Chondrocyte (in vitro differentiated cells): ENCODE results near the gene DDX42. TPM values are rescaled to one million over a fixed set of nuclear protein-coding genes. Genes with fewer than 3 reads are reported as not detected.

Experiments used
- DNase-seq: peaks from one replicate; pipeline ENCODE4 v3.0.0; 2021; ENCODE audit warnings: mixed read lengths, low spot score
- H3K27ac Mint-ChIP-seq: one replicate; pipeline ENCODE4 v1.8.0; 2021; ENCODE audit warnings: mild to moderate bottlenecking, moderate library complexity, mixed read lengths; ENCODE audit not compliant: unreplicated experiment
- H3K27me3 Mint-ChIP-seq: 2 replicates; pipeline ENCODE4 v1.8.0; 2021; ENCODE audit warnings: low read depth, mixed read lengths
- H3K36me3 Mint-ChIP-seq: 2 replicates; pipeline ENCODE4 v1.8.0; 2021; ENCODE audit warnings: low read depth, mixed read lengths
- H3K4me1 Mint-ChIP-seq: 2 replicates; pipeline ENCODE4 v1.8.0; 2021; ENCODE audit warnings: low read depth, mild to moderate bottlenecking, mixed read lengths
- H3K4me3 Mint-ChIP-seq: one replicate; pipeline ENCODE4 v1.8.0; 2021; ENCODE audit warnings: mild to moderate bottlenecking, moderate library complexity, mixed read lengths; ENCODE audit not compliant: unreplicated experiment
- H3K9me3 Mint-ChIP-seq: 2 replicates; pipeline ENCODE4 v1.8.0; 2021; ENCODE audit warnings: low read depth, mixed read lengths
- total RNA-seq: library from RNA; stranded (reverse); gene quantifications from 3 replicates; pipeline ENCODE4 v1.2.1, GENCODE V29; 2021
- TF ChIP-seq, protein P1 (sequence below): fragments of 200-600 bp; sonication (generic); IDR thresholded peaks from 2 replicates; pipeline ENCODE4 v1.5.0; 2021; ENCODE audit warnings: antibody characterized with exemption, mild to moderate bottlenecking, moderate library complexity

DDX42 gene
- total RNA-seq, 1 donor from 2014 or later, result 99.0 TPM

DNA sequence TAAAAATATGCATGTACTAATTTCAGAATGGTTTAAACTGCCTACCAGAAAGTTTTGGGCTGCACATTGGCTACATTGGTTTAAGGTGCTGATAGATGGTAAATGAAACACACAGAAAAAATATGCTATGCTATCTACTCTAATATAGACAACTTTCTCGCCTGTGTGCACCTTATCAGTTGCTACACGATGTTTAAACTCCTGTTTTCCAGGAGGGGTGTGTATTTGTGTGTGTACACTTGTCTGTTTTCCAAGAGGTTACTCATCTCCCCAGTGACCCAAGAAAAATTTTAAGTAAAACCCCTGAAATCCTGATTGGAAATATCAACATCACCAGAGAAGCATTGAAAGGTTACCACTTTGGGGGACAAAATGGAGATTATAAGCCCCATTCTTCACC lies 31.6 kb downstream of the DDX42 start:
- no peaks in the 10 kb centered on the region for H3K27me3 Mint-ChIP-seq
- no peak overlapping the region for H3K4me3 Mint-ChIP-seq
- H3K4me1 Mint-ChIP-seq, result peaks cover 4% of the 10 kb centered on the region
- H3K36me3 Mint-ChIP-seq, result peaks cover 40% of the 10 kb centered on the region
- TF ChIP-seq, protein P1, sequence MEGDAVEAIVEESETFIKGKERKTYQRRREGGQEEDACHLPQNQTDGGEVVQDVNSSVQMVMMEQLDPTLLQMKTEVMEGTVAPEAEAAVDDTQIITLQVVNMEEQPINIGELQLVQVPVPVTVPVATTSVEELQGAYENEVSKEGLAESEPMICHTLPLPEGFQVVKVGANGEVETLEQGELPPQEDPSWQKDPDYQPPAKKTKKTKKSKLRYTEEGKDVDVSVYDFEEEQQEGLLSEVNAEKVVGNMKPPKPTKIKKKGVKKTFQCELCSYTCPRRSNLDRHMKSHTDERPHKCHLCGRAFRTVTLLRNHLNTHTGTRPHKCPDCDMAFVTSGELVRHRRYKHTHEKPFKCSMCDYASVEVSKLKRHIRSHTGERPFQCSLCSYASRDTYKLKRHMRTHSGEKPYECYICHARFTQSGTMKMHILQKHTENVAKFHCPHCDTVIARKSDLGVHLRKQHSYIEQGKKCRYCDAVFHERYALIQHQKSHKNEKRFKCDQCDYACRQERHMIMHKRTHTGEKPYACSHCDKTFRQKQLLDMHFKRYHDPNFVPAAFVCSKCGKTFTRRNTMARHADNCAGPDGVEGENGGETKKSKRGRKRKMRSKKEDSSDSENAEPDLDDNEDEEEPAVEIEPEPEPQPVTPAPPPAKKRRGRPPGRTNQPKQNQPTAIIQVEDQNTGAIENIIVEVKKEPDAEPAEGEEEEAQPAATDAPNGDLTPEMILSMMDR, result no peak
- no peaks in the 10 kb centered on the region for H3K9me3 Mint-ChIP-seq
- H3K27ac Mint-ChIP-seq, result no peak overlapping the region
- no peak for DNase-seq

DNA sequence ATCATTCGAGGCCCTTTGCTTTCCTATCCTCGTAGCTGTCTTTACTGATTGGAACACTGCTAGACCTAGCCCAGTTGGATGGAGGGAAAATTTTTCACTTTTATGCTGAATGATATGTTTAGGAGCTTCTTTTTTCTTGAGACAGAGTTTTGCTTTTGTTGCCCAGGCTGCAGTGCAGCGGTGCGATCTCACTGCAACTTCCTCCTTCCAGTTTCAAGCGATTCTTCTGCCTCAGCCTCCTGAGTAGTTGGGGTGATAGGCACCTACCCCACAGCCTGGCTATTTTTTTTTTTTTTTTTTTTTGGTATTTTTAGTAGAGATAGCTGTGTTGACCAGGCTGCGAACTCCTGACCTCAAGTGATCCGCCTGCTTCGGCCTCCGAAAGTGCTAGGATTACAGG lies 36.0 kb downstream of the DDX42 start:
- TF ChIP-seq, protein P1, result no peak
- Mint-ChIP-seq H3K9me3 (no peaks in the 10 kb centered on the region), H3K27ac (no peak overlapping the region)

DNA sequence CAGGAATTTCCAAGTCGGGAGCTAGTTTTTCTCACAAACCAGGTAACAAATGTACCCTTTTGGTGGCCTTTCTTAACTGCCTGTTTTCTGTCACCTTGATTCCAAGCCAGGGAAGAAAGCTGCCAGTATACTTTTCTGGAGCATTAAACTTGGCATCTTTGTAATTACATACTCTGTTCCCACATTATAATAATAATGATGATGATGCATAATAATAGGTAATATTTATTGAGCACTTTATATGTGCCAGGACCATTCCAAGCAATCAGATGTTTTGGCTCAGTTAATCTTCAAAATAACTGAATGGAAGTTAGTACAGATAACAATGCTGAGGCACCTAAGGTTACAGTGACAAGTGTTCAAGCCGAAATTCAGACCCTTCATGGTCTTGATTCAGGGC lies 42.2 kb downstream of the DDX42 start:
- H3K4me3 Mint-ChIP-seq, result no peak overlapping the region

More for the DNA sequence above, 36.0 kb downstream of the DDX42 start:
- DNase-seq, result no peak
- peaks cover 56% of the 10 kb centered on the region for H3K36me3 Mint-ChIP-seq
- no peaks in the 10 kb centered on the region for H3K4me1 Mint-ChIP-seq
- no peak overlapping the region for H3K4me3 Mint-ChIP-seq
- H3K27me3 Mint-ChIP-seq, result no peaks in the 10 kb centered on the region

DNA sequence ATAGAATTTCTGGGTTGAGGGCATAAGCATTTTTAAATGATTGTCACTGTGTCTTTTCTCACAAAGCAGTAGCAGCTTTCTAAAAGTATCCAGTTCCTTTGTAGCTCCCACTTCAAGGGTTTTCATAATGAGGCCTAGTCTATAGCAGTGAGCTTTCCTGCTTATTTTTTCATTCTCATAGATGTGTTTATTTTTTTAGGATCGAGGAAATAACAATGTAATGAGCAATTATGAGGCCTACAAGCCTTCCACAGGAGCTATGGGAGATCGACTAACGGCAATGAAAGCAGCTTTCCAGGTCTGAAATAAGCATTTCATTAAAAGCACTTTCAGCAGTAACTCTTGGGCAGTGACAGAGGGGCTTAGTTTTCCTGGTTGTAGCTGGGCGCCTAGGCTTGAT lies 42.7 kb downstream of the DDX42 start:
- TF ChIP-seq, protein P1, result no peak
- peaks cover 6% of the 10 kb centered on the region for H3K4me1 Mint-ChIP-seq
- H3K27me3 Mint-ChIP-seq, result no peaks in the 10 kb centered on the region
- H3K4me3 Mint-ChIP-seq, result no peak overlapping the region
- no peaks in the 10 kb centered on the region for H3K9me3 Mint-ChIP-seq
- DNase-seq, result no peak
- peak overlapping the region; percentile 49 for H3K27ac Mint-ChIP-seq
- H3K36me3 Mint-ChIP-seq, result peaks cover 63% of the 10 kb centered on the region

More for the DNA sequence above, 42.2 kb downstream of the DDX42 start:
- Mint-ChIP-seq H3K27me3 (no peaks in the 10 kb centered on the region), H3K27ac (no peak overlapping the region), H3K9me3 (no peaks in the 10 kb centered on the region), H3K4me1 (peaks cover 6% of the 10 kb centered on the region), H3K36me3 (peaks cover 65% of the 10 kb centered on the region)
- TF ChIP-seq, protein P1, result no peak
- DNase-seq, result no peak

DNA sequence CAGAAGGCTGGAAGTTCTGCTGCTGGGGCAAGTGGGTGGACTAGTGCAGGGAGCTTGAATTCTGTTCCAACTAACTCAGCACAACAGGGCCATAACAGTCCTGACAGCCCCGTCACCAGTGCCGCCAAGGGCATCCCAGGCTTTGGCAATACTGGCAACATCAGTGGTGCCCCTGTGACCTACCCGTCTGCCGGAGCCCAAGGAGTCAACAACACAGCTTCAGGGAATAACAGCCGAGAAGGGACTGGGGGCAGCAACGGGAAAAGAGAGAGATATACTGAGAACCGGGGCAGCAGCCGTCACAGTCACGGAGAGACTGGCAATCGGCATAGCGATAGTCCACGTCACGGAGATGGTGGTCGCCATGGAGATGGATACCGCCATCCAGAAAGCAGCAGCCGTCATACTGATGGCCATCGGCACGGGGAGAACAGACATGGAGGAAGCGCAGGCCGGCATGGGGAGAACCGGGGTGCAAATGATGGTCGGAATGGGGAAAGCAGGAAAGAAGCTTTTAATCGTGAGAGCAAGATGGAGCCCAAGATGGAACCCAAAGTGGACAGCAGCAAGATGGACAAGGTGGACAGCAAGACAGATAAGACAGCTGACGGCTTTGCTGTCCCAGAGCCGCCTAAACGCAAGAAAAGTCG lies 43.9 kb downstream of the DDX42 start:
- TF ChIP-seq, protein P1, result no peak
- peak overlapping the region; percentile 32 for H3K27ac Mint-ChIP-seq
- peaks cover 61% of the 10 kb centered on the region for H3K36me3 Mint-ChIP-seq

More for the DNA sequence above, 43.9 kb downstream of the DDX42 start:
- peaks cover 6% of the 10 kb centered on the region for H3K4me1 Mint-ChIP-seq
- no peaks in the 10 kb centered on the region for H3K27me3 Mint-ChIP-seq
- H3K9me3 Mint-ChIP-seq, result no peaks in the 10 kb centered on the region
- H3K4me3 Mint-ChIP-seq, result no peak overlapping the region
- DNase-seq, result no peak
